ENCODE measurements around the gene CMSS1. TPM values are rescaled to one million over a fixed set of nuclear protein-coding genes. Genes with fewer than 3 reads are reported as not detected.

CMSS1 gene
- total RNA-seq, 1 experiment from 2014 or later = 64.1 TPM

- POLR2A ChIA-PET = no interaction called here
- BruUV-seq (replicated peaks) = no TSS peak
- Histone ChIP-seq H4K20me1 (ENCODE audit: insufficient read depth) (no peaks in the 10 kb centered on the region), H3K4me2 (ENCODE audit: low read length) (no peak overlapping the region), H3K9me2 (ENCODE audit: insufficient read depth) (no peaks in the 10 kb centered on the region), H3K27ac (ENCODE audit: low read depth, low read length) (no peak overlapping the region), H3K4me1 (ENCODE audit: control insufficient read depth in 1 of 2, insufficient read depth in 2 of 2, low read length in 2 of 2) (no peaks in the 10 kb centered on the region), H3K79me2 (ENCODE audit: insufficient read depth, low read length) (no peaks in the 10 kb centered on the region), H3K36me3 (ENCODE audit: control insufficient read depth in 1 of 2, insufficient read depth in 2 of 2, low read length in 2 of 2) (peaks cover 0 to 6% of the 10 kb centered on the region in 2 experiments; a peak in 2 of 4 replicates), H3K9ac (ENCODE audit: low read length) (no peak overlapping the region), H3K9me3 (ENCODE audit: control insufficient read depth in 1 of 2, insufficient read depth in 1 of 2, low read depth in 1 of 2, low read length in 2 of 2) (peaks cover 0 to 5% of the 10 kb centered on the region in 2 experiments; a peak in 1 of 4 replicates), H3K27me3 (ENCODE audit: insufficient read depth, low read length) (no peaks in the 10 kb centered on the region), H2AFZ (ENCODE audit: low read depth, low read length, poor library complexity, severe bottlenecking) (no peak overlapping the region), H3K4me3 (replicated peaks in 1 of 2; ENCODE audit: low read depth in 1 of 2, low read length in 2 of 2) (no peak overlapping the region)
- TF ChIP-seq CEBPB (IDR thresholded peaks at IDR 0.05; ENCODE audit: low read depth) (no peak), CBX3 (IDR thresholded peaks at IDR 0.05; ENCODE audit: low read depth) (no peak), ELF1 (IDR thresholded peaks at IDR 0.05; ENCODE audit: borderline replicate concordance, low read depth) (no peak), EZH2 (IDR thresholded peaks at IDR 0.05) (no peak), POLR2A (IDR thresholded peaks at IDR 0.05; ENCODE audit: borderline replicate concordance, extremely low read depth, insufficient read depth, insufficient read length) (no peak), TCF7L2 (IDR thresholded peaks at IDR 0.05; ENCODE audit: borderline replicate concordance, extremely low read depth, insufficient read depth, insufficient read length) (no peak)
- intact Hi-C loops (cut with micrococcal nuclease) = no loop called here
- CTCF ChIA-PET = no interaction called here
- ATAC-seq (no peak), DNase-seq (ENCODE audit: low read depth, low spot score) (no peak)
- RAD21 ChIA-PET (ENCODE audit: low non-redundant PET in 1 of 2, low total read pairs in 2 of 2, uncharacterized antibody in 2 of 2, unreplicated experiment in 2 of 2) = no interaction called here
These were observed 336.5 kb downstream of the CMSS1 start for GRCh38 chr3:100154171-100154570.

GRCh38 chr3:100155128-100155527 is 337.5 kb downstream of the CMSS1 start:
- DNase-seq (ENCODE audit: low read depth, low spot score) = no peak
- BruUV-seq (replicated peaks) = no TSS peak
- no peak overlapping the region for H2AFZ ChIP-seq (ENCODE audit: low read depth, low read length, poor library complexity, severe bottlenecking)
- TF ChIP-seq CBX3 (IDR thresholded peaks at IDR 0.05; ENCODE audit: low read depth) (no peak), EGR1 (IDR thresholded peaks at IDR 0.05; ENCODE audit: low read depth) (no peak), ELF1 (IDR thresholded peaks at IDR 0.05; ENCODE audit: borderline replicate concordance, low read depth) (no peak), FOSL1 (IDR thresholded peaks at IDR 0.05; ENCODE audit: low read depth) (no peak)
- ATAC-seq = no peak
- H3K4me3 ChIP-seq (replicated peaks in 1 of 2; ENCODE audit: low read depth in 1 of 2, low read length in 2 of 2) = no peak overlapping the region
- H3K36me3 ChIP-seq (ENCODE audit: control insufficient read depth in 1 of 2, insufficient read depth in 2 of 2, low read length in 2 of 2) = peaks cover 0 to 6% of the 10 kb centered on the region in 2 experiments; a peak in 1 of 4 replicates
- ChIA-PET POLR2A (no interaction called here), RAD21 (ENCODE audit: low non-redundant PET in 1 of 2, low total read pairs in 2 of 2, uncharacterized antibody in 2 of 2, unreplicated experiment in 2 of 2) (no interaction called here), CTCF (no interaction called here)
- H3K79me2 ChIP-seq (ENCODE audit: insufficient read depth, low read length) = no peaks in the 10 kb centered on the region
- no peaks in the 10 kb centered on the region for H3K27me3 ChIP-seq (ENCODE audit: insufficient read depth, low read length)
- intact Hi-C loops (cut with micrococcal nuclease) = no loop called here
- H4K20me1 ChIP-seq (ENCODE audit: insufficient read depth) = no peaks in the 10 kb centered on the region
- no peaks in the 10 kb centered on the region for H3K4me1 ChIP-seq (ENCODE audit: control insufficient read depth in 1 of 2, insufficient read depth in 2 of 2, low read length in 2 of 2)
- H3K27ac ChIP-seq (ENCODE audit: low read depth, low read length) = no peak overlapping the region
- peaks cover 0 to 5% of the 10 kb centered on the region in 2 experiments; a peak in 1 of 4 replicates for H3K9me3 ChIP-seq (ENCODE audit: control insufficient read depth in 1 of 2, insufficient read depth in 1 of 2, low read depth in 1 of 2, low read length in 2 of 2)
- H3K9ac ChIP-seq (ENCODE audit: low read length) = no peak overlapping the region
- no peaks in the 10 kb centered on the region for H3K9me2 ChIP-seq (ENCODE audit: insufficient read depth)
- H3K4me2 ChIP-seq (ENCODE audit: low read length) = no peak overlapping the region
